Aortic smooth muscle cell (primary cell): ENCODE results near the gene DDX39B. TPM values are rescaled to one million over a fixed set of nuclear protein-coding genes. Genes with fewer than 3 reads are reported as not detected.

ENCODE experiments used
- total RNA-seq: library from RNA; depleted of rRNA; stranded (reverse); fragments of >200 nt; gene quantifications from 2 replicates; pipeline ENCODE4 v1.2.3, GENCODE V29; 2014

DDX39B gene
- 366 and 394 TPM in 2 replicates for total RNA-seq

DNA sequence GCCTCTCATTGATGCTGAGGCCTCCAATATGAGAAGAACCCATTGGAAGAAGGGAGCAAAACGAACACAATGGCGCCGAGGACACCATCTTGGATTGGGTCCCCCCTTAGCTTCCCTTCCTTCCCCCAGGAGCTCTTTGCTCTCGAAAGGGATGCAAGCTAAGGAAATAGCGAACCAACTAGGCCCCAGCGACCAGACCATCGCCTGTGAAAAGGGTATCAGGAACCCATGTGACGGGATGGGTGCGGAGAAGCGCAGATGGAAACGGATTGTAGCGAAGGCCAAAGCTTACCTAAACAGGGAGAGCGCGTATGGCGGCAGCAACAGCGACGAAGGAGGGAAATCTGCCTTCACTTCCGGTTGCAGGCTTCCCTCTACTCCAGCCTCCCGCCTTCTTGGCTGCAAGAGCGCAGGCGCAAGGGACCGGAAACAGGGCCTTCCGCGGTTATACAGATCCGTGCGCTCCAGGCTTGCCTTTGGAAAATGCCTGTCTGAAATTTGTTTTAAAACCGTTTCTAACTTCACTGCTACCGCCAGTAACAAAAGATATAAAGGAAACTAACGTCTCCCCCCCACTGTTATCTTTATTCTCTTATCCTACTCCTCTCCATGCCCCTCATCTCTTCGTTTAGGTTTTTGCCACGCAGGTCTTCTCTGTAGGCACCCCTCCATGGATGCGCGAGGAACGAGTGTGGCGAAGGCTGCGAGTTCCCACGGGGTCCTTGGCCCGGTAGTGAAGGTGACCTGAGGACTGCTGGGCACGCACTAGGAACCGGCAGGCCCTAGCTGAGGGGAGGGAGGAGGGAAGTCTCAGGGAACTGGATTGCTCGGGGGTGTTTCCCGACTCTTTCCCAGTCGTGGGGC is at the start of gene DDX39B:
DDX39B (minus strand) TSS at position 346 of the 864 bp plus-strand sequence. CDS start 1,471 bp downstream, outside the sequence.

DNA sequence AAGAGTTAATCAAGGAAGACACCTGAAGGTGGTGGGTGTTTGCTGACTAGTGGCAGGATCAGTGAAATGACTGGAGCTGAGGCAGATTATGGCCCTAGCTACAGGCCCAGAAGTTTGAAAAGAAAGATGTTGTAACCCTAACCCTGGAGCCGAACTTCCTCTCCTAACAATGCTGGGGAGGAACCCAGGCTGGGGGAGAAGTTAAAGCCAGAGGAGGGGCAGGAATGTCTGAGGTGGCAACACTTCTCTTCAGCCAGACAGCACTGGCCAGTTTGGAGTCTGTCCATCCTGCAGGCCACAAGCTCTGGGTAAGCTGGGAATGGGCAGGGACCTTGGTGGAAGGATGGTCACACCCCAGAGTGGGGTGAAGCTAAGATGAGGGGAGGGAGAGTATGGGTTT is 44.2 kb upstream of the DDX39B start, which contains the start of gene LST1:
LST1 (plus strand) TSS at position 270 of the 400 bp plus-strand sequence. CDS start 1,023 bp downstream, outside the sequence.

DNA sequence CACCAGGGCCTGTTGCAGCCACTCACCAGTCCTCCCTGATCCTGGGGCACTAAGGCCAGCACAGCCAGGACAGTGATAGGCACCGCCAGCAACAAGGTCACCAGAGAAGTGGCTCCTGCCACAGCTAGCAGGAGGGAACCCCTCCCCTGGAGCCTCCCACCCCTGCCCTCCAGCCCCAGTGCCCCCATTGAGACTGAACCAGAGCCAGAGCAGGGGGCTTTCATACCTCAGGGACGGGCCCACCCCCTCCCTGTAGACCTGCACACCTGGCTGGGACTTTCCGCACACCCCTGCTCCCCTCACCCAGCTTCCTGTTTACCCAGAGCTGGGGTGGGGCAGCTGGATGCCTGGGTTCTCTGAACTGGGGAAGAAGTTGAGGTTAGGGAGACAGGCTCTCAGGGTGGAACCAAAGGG is 40.4 kb upstream of the DDX39B start, which contains the start of gene LTB:
LTB (minus strand) TSS at position 195 of the 414 bp plus-strand sequence; CDS start at position 188, 7 bp downstream.

DNA sequence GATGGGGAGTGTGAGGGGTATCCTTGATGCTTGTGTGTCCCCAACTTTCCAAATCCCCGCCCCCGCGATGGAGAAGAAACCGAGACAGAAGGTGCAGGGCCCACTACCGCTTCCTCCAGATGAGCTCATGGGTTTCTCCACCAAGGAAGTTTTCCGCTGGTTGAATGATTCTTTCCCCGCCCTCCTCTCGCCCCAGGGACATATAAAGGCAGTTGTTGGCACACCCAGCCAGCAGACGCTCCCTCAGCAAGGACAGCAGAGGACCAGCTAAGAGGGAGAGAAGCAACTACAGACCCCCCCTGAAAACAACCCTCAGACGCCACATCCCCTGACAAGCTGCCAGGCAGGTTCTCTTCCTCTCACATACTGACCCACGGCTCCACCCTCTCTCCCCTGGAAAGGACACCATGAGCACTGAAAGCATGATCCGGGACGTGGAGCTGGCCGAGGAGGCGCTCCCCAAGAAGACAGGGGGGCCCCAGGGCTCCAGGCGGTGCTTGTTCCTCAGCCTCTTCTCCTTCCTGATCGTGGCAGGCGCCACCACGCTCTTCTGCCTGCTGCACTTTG is 33.6 kb upstream of the DDX39B start, which contains the start of gene TNF:
TNF (plus strand) TSS at position 231 of the 567 bp plus-strand sequence; CDS start at position 408, 177 bp downstream.

DNA sequence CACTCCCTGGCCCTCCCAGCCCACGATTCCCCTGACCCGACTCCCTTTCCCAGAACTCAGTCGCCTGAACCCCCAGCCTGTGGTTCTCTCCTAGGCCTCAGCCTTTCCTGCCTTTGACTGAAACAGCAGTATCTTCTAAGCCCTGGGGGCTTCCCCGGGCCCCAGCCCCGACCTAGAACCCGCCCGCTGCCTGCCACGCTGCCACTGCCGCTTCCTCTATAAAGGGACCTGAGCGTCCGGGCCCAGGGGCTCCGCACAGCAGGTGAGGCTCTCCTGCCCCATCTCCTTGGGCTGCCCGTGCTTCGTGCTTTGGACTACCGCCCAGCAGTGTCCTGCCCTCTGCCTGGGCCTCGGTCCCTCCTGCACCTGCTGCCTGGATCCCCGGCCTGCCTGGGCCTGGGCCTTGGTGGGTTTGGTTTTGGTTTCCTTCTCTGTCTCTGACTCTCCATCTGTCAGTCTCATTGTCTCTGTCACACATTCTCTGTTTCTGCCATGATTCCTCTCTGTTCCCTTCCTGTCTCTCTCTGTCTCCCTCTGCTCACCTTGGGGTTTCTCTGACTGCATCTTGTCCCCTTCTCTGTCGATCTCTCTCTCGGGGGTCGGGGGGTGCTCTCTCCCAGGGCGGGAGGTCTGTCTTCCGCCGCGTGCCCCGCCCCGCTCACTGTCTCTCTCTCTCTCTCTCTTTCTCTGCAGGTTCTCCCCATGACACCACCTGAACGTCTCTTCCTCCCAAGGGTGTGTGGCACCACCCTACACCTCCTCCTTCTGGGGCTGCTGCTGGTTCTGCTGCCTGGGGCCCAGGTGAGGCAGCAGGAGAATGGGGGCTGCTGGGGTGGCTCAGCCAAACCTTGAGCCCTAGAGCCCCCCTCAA is 30.5 kb upstream of the DDX39B start, which contains the start of gene LTA:
LTA (plus strand) TSS at position 249 of the 871 bp plus-strand sequence; CDS start at position 703, 454 bp downstream.

DNA sequence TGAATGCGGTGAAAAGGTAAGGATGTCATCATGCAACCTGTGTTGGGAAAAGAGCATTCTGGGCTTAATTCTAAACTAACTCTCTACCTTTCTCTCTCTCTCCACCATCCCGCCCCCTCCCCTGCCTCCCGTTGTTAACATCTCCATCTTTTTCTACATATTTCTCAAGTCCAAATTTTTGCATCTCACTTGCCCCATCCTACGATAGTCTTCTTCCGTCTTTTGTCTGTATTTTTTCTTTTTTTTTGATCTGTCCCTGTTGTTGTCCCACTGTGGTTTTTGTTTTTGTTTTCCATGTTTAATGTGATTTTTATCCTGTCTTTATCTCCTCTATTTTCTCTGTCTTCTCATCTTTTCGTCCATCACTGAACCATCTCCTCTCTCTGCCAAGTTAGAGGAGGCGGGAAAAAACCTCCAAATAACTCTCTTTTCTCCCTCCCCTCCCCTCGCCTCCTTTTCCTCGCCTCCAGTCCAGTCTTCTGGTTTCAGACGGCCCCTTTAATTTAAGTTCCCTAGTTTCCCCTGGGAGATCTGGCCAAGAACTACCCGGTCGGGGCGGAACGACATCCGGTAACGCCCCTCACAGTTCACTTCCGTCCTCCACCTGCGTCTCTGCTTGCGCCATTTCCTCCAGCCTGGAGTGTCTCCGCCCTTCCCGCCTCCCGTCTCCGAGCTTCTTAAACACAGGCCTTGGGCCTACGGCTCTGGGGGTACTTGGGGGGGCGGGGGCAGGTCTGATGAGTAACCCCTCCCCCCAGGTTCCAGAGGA is 5.3 kb upstream of the DDX39B start, which contains the start of gene NFKBIL1:
NFKBIL1 (plus strand) TSS at position 651 of the 769 bp plus-strand sequence; CDS start at position 738, 87 bp downstream.

DNA sequence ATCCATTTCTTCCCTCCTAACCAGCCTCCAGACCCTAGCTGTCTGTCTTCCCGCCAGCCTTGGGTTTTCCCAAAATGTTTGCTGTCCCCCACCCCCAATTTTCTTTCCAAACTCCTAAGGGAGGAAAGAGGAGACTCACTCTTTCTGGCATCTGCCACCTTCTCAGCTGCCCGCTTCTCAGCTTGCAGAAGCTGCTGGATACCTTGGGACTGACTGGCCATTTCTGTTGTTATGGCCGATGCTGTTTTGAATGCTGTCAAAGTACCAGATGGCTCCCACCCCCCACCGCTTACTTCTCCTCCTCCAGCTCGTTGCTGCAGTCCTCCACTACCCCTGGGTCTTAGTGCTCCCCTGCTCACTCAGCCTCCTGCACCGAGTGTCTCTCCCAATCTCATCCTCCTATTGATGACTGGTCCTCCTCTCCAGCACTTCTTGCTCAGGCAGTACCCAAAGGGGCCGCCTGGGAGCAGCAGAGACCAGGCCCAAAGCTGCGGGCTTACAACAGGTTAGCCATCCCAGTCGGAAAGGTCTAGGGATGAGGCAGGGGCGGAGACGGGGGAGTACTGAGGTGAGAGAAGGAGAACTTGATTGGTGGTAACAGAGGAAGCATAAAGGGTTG is 4.6 kb upstream of the DDX39B start, which contains the start of gene ATP6V1G2:
ATP6V1G2 (minus strand) TSS at position 270 of the 619 bp plus-strand sequence; CDS start at position 221, 49 bp downstream.

DNA sequence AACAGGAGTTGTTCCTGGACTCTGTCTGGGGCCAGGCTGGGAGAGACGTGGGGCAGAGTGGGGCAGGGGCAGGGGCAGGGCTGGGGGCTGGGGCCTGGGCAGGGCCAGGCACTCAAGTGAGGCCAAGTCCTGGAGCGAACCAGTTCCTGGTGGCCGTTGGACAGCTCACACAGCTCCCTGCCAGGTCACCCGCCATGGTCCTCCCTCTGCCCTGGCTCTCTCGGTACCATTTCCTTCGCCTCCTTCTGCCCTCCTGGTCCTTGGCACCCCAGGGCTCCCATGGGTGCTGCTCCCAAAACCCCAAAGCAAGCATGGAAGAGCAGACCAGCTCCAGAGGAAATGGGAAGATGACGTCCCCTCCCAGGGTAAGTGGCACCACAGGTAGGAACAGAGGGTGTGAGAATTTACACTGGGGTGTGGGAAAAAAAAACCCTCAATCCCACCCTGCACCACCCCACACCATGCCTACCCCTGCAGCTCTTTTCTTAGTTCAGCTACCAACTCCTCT is 12.9 kb downstream of the DDX39B start, which contains the start of gene MCCD1:
MCCD1 (plus strand) TSS at position 142 of the 508 bp plus-strand sequence; CDS start at position 195, 53 bp downstream.

DNA sequence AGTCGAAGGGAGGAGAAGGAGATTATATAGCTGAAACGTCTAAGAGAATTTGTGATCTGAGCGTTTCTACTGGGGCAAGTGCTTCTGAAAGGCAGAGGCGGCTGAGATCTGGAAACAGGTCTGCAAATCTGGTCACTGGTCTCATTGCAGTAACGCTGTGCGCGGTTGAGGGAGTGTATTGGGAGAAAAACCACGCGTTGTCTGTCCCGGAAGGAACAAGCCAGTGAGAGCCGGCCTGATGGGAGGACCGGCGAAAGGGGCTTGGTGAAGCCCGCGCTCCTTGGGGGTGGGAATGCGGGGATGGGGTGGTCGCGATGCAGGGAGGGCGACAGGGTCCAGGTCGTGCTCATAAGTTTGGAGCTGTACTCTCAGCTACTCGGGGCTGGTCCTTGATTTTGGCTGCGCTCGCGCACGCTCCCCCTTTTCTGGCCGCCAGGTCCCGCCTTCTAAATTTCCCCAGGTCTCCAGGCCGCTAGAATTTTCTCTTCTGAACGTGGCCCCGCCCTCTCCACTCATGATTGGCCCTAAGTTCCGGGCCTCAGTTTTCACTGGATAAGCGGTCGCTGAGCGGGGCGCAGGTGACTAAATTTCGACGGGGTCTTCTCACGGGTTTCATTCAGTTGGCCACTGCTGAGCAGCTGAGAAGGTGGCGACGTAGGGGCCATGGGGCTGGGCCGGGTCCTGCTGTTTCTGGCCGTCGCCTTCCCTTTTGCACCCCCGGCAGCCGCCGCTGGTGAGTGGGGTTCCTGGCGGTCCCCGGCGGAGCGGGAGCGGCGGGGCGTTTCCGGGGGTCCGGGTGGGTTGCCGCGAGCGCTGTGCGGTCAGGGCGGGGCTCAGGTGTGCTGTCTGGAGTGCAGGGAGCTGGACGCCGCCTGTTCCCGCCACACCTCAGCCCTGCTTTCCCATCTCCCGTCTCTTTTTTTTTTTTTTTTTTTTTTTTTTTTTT is 44.0 kb downstream of the DDX39B start, which contains the start of gene MICB:
MICB (plus strand) TSS at position 615 of the 946 bp plus-strand sequence; CDS start at position 664, 49 bp downstream.

Other genes starting within 250 kb of the DDX39B start
- gene HLA-B, start 184.8 kb downstream of the DDX39B start, total RNA-seq = 361 and 423 TPM in 2 replicates
- 18.3 and 28.3 TPM in 2 replicates for gene MICA, start 138.4 kb downstream of the DDX39B start, total RNA-seq
- gene MICB, start 43.9 kb downstream of the DDX39B start, total RNA-seq = 14.4 and 20.9 TPM in 2 replicates
- not detected in 2 replicates for gene MCCD1, start 13.0 kb downstream of the DDX39B start, total RNA-seq
- 3.3 and 4.0 TPM in 2 replicates for gene ATP6V1G2, start 4.6 kb upstream of the DDX39B start, total RNA-seq
- gene NFKBIL1, start 5.6 kb upstream of the DDX39B start, total RNA-seq = 22.6 and 22.9 TPM in 2 replicates
- not detected in 2 replicates for gene LTA, start 30.3 kb upstream of the DDX39B start, total RNA-seq
- not detected in 2 replicates for gene TNF, start 33.6 kb upstream of the DDX39B start, total RNA-seq
- gene LTB, start 40.4 kb upstream of the DDX39B start, total RNA-seq = not detected in 2 replicates
- gene LST1, start 44.3 kb upstream of the DDX39B start, total RNA-seq = not detected in 2 replicates
- not detected in 2 replicates for gene NCR3, start 51.0 kb upstream of the DDX39B start, total RNA-seq
- gene AIF1, start 73.2 kb upstream of the DDX39B start, total RNA-seq = not detected in 2 replicates
- gene PRRC2A, start 78.7 kb upstream of the DDX39B start, total RNA-seq = 31.6 and 39.6 TPM in 2 replicates
- 107 and 122 TPM in 2 replicates for gene BAG6, start 110.7 kb upstream of the DDX39B start, total RNA-seq
- gene APOM, start 113.9 kb upstream of the DDX39B start, total RNA-seq = 1.5 and 1.8 TPM in 2 replicates
- gene C6orf47, start 118.8 kb upstream of the DDX39B start, total RNA-seq = 22.2 and 26.7 TPM in 2 replicates
- gene GPANK1, start 123.0 kb upstream of the DDX39B start, total RNA-seq = 14.3 and 15.4 TPM in 2 replicates
- 80.7 and 85.0 TPM in 2 replicates for gene CSNK2B, start 124.1 kb upstream of the DDX39B start, total RNA-seq
- 2.0 and 3.2 TPM in 2 replicates for gene LY6G5B, start 128.0 kb upstream of the DDX39B start, total RNA-seq
- gene LY6G5C, start 139.1 kb upstream of the DDX39B start, total RNA-seq = 0.40 and 0.75 TPM in 2 replicates
- 51.5 and 62.8 TPM in 2 replicates for gene ABHD16A, start 161.3 kb upstream of the DDX39B start, total RNA-seq
- not detected in 2 replicates for gene LY6G6F, start 164.9 kb upstream of the DDX39B start, total RNA-seq
- not detected in 2 replicates for gene LY6G6D, start 173.3 kb upstream of the DDX39B start, total RNA-seq
- not detected in 2 replicates for gene LY6G6C, start 179.7 kb upstream of the DDX39B start, total RNA-seq
- not detected in 2 replicates for gene MPIG6B, start 181.4 kb upstream of the DDX39B start, total RNA-seq
- 112 and 142 TPM in 2 replicates for gene DDAH2, start 187.3 kb upstream of the DDX39B start, total RNA-seq
- gene CLIC1, start 194.5 kb upstream of the DDX39B start, total RNA-seq = 784 and 832 TPM in 2 replicates
- 5.3 and 5.4 TPM in 2 replicates for gene MSH5, start 198.0 kb upstream of the DDX39B start, total RNA-seq
- 1.8 and 1.9 TPM in 2 replicates for gene SAPCD1, start 220.7 kb upstream of the DDX39B start, total RNA-seq
- 0.13 and 0.19 TPM in 2 replicates for gene VWA7, start 235.3 kb upstream of the DDX39B start, total RNA-seq